G401.6 (cell line): Measurements from ENCODE around the gene CDSN.
"Not testable (repeated sequence)": the region's sequence is repeated elsewhere in the genome, so short reads cannot be mapped to it uniquely, and the experiment has no call there.

Experiments
- FAIRE-seq: peaks from 2 replicates; lab custom pipeline; 2012; peaks lifted over from hg19 to GRCh38; lab: Jason Lieb, UNC

CDSN gene

DNA sequence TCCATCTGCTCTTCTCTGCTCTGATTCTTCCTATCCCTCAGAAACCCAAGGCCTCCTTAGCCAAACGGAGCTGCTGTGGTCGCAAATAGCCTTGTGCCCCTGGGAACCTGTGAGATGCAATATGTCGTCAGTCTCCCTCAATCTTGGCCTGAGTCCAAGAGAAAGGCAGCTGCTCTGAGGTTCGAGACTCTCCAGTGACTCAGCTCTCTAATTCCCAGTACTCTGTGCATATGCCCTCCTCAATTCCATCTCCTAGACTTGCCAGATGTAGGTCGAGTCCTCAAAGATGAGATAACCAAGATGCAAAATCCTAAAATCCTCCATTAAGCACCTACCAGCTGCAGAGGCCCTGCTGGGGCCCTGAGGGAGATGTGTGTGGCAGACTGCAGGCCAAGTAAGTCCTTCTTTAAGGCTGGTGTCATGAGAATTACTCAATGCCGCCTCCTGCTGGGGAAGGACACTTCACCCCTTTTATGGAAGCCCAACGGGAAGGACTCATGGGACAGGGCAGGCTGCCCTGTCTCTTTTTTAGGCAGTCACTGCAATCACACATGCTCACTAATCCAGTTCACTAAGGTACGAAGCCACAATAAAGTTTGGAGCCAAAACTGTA lies 36.4 kb downstream of the CDSN start:
- FAIRE-seq: no peak

DNA sequence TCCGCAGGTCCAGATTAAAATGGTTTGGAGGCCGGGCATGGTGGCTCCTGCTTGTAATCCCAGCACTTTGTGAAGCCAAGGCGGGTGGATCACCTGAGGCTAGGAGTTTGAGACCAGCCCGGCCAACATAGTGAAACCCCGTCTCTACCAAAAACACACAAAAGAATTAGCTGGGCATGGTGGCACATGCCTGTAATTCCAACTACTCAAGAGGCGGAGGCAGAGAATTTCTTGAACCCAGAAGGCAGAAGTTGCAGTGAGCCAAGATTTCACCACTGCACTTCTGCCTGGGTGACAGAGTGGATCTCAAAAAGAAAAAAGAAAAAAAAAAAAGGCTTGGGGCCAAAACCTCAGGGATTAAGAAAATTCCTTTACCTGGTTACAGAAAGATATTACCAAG lies 38.4 kb downstream of the CDSN start:
- no peak for FAIRE-seq

DNA sequence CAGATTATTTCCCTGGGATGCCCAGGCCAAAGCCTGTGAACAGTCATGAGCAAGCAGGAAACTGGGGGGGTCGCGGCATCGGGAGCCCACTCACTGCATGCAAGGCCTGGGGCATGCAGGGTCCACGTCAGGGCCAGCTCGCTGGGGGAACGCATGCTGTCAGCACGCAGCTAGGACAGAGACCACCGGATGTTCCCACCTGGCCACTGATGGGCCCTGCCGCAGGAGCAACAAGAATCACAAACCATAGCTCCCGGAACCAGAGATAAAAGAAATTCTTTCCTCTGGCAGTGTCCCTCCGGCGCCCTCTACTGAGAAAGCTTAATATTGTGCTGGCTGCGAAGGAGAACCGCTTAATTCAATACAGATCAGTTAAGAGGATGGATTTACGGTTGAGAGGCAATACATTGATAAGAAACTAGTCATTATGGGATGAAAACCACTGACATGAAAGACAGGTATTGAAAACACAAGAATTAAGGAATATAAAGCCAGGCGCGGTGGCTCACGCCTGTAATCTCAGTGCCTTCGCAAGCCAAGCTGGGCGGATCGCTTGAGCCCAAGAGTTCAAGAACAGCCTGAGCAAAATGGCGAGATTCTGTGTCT lies 40.5 kb downstream of the CDSN start:
- no peak for FAIRE-seq

DNA sequence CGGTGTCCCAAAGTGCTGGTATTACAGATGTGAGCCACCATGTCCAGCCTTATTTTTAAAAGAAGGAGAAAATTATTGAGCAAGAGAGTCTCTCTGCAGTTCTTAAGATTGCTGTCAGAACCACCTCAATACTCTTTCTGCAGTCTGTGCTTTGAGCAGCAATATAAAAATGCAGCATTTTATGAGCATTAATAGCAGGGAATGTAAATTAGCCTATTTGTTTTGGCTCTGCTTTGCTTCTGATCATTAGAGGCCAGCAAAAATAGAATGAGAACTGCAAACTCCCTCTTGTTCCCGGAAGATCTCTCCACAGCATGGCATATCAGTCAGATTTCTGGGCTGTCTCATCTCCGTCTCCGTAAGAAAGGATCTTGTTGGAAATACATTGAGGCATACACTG lies 43.6 kb downstream of the CDSN start:
- FAIRE-seq: no peak

DNA sequence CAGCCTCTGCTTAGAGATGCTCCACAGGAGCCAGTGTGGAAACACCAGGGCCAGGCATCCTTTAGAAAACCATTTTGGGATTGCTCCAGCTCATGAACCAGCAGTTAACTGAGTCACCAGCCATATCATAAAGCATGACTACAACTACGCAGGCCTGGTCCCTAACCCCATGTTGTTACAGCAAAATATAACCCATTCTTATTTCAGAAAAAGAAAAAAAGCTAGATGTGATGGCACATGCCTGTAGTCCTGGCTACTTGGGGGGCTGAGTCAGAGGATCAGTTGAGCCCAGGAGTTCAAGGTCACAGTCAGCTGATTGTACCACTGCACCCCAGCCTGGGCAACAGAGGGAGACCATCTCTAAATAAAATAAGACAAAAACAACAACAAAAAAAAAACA lies 44.7 kb downstream of the CDSN start:
- no peak for FAIRE-seq

DNA sequence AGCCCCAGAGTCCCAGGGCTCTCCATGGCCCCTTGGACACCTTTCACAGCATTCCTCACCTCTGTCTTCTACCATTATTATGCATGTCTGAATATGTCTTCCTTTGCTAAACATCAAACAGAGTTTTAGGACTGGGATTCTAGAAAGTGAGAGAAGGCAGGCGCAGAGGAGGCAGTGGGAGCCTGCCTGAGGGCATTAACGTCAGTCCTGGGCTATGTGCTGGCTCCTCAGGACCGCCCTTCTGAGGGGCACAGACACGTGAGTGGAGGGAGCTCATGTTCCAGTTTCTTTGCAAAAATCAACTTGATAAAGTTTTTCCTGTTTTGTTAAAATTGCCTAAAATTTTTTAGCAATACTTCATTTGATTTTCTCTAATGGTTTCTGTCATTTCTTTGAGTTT lies 45.8 kb downstream of the CDSN start:
- FAIRE-seq: no peak

DNA sequence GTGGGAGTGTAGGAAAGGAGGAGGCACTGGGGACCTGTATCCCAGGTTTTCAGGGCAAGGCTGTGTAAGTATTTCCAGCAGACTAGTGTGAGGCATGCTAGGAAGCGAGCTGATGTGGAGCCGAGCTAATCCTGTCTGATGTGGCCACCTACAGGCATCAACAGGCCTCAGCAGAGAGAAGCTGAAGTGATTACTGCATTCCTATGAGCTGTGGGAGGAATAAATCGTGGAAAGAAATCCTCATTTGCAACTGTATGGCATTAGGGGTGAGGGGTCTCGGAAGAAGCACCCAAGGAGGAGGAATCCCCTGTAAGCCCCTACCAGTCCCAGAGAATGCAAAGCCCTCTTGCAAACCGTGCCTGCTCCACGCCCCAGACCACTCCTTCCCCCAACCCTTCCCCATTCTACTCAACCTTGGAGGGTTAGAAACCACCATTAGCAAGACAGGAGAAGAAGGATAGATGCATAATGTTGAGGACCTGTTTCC lies 49.5 kb downstream of the CDSN start:
- FAIRE-seq: peak; percentile 88

DNA sequence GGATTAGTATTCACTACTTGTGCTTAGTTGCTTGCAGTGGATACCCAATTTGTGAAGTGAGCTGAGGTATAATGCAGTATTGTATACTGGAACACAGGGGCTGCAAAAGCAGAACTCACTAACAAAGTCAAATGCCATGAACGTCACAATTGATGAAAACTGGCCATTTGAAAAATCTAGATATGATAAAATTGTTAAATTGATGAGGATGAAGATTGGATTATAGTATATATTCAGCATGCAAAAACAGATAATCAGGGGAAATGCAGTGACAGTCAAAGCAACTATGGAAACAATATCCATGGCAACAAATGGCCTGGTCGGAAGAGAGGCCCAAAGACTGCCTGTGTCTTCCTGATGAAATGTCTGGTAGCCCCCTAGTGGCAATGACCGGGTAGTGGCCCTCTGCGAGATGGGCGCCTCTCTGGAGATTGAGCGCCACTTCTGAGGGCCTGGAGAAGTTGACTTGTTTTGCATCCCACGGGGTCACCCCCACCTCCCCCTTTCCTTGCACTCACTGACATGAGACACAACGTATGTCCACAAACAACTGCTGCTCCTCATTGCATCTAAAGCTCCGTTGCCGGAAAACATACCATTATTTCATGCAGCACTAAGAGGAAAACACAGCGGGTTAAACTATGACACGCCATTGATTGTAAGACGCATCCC lies 51.4 kb downstream of the CDSN start:
- peak; percentile 59 for FAIRE-seq

DNA sequence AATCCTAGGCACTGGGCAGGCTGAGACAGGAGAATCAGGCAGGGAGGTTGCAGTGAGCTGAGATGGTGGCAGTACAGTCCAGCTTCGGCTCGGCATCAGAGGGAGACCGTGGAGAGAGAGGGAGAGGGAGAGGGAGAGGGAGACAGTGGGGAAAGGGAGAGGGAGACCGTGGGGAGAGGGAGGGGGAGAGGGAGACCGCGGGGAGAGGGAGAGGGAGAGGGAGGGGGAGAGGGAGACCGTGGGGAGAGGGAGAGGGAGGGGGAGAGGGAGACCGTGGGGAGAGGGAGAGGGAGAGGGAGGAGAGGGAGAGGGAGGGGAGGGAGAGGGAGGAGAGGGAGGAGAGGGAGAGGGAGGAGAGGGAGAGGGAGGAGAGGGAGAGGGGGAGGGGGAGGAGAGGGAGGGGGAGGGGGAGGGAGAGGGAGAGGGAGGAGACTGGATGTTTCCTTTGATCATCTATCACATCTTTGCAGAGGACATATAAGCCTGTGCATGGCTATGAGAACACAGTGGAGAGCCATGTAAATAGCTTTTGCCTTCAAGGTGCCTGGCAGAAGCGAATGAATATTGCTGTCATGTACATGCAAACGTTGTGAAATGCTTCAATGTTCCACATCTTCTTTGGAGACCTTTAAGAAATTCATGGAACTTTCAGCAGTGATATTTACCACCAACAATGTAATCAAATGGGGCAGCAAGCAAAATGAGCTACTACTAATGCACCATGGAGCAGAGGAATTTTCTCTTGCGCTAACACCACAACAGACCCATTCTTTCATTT lies 52.2 kb downstream of the CDSN start:
- not testable (repeated sequence) for FAIRE-seq

DNA sequence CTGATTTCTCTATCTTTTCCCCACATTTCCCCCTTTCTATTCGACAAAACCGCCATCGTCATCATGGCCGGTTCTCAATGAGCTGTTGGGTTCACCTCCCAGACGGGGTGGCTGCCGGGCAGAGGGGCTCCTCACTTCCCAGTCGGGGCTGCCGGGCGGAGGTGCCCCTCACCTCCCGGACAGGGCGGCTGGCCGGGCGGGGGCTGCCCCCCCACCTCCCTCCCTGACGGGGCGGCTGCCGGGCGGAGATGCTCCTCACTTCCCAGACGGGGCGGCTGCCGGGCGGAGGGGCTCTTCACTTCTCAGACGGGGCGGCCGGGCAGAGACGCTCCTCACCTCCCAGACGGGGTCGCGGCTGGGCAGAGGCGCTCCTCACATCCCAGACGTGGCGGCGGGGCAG lies 53.2 kb downstream of the CDSN start:
- not testable (repeated sequence) for FAIRE-seq

DNA sequence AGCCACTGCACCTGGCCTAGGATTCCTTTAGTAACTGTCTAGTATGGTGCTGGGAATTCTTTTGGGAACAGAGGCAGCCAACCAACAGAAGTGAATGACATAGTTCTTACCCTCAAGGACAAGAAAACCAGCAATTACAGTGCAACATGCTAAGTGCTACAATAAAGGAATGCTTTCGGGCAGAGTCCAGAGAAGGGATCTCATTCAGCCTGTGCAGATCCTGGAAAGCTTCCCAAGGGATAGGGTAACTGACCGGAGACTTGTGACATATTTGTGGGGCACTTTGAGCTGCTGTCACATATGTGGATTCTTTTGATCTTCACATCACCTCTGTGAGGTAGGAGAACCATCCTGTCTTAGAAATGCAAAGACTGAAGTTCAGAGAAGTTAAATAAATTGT lies 54.7 kb downstream of the CDSN start:
- FAIRE-seq: no peak
